NCI-H345 treated with DMSO at 0.1 percent for 48 hours (cell line): ENCODE results near the gene KLF3.

Experiments
- DNase-seq: peaks from one replicate; lab custom pipeline; 2025; ENCODE audit not compliant: unreplicated experiment; lab: John Stamatoyannopoulos, UW

KLF3 gene

DNA sequence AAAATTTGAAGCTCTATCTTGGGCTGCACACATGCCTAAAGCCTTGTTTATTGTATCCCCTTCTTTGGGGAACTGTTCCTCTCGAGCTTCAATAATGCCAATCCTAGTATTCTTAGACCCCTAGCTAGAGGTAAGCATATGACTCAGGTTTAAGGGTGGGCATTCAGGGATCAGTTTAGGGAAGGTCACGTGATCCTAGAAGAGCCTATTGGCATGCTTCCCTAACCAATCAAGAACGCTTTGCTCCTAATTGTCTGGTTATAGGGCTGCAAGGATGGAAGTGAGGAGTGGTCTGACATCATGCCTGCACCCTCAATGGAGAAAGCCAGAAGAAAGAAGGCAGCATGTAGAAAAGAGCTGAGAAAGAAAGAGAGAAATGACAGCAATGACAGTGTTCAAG is 71.9 kb downstream of the KLF3 start:
- no peak for DNase-seq

DNA sequence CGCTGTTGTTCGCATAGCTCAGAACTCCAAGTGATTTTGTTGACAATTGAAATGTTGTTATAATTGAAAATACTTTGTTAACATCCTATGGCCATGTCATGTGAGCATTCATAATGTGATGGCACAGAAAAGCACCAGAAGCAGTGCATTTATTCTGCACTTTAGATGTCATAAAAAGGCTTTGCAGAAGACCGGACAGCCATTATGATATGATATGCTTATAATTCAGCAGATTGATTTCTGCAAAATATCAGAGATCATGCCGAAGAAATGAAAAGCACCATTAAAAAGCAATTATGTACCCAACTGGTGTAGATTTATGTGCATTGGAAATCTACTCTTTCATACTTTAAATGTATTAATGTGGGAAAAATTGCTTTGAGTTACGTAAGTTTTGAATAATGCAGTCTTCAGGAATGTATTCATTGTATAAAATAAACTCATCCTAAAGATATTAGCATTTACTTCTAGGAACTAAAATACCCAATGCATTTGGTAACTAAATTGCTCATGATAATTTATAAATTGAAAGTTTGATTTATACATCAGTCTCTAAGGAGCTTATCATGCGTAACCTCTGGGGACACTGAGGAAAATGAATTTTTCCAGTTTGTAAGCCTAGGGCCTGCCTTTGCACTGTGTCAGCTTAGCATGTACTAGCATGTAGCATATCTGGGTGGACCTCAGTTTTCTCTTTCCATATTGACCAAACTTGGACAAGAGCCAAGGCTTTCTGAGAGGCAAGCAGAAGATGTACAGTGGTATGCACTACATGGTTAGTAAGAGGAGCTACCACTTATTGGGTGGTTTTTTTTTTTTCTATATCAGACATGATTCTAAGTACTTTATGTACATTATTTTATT is 75.2 kb downstream of the KLF3 start:
- DNase-seq: no peak

DNA sequence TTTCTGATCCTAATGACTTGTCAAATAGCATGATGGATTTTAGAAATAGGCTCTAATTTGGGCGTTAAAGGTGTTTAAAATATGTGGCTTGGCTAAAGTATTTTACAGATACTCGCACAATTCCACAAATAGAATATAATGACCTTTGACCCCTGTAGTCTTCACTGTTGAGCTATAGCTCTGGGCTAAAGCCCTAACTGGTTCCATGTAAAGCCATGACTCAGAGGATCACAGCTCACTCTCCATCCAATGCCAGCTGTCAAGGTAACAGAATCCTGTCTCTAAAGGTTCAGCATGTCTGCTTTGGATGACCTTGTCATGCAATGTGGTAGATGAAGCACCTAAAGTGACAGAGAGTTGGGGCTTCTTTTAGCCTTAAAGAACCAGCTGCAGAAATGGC is 76.3 kb downstream of the KLF3 start:
- no peak for DNase-seq

DNA sequence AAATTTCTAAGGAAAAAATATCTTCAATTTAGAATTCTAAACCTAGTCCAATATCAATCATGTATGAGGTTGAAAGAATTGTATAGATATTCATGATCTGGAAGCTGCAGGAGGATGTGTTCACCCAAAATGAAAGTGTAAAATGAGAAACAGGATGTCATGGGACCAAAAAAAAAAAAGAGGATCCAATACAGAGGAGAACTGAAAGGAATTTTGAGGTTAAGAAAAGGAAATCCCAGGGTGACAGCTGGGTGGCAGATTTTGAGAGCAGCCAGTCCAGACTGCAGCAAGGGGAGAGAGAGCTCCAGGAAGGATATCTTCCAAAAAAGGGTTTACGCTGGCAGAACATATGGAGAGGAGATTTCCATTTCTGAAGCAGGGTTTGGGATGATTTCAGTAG is 79.9 kb downstream of the KLF3 start:
- no peak for DNase-seq

DNA sequence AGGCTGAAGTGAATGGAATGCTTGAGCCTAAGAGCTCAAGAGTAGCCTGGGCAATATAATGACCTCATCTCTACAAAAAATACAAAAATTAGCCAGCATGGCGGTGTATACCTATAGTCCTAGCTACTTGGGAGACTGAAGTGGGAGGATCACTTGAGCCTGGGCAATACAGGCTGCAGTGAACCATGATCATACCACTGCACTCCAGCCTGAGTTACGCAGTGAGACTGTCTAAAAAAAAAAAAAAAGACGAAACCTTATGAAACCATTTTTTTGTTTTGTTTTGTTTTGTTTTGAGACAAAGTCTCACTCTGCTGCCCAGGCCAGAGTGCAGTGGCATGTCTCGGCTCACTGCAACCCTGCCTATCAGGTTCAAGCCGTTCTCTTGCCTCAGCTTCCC is 81.9 kb downstream of the KLF3 start:
- no peak for DNase-seq

DNA sequence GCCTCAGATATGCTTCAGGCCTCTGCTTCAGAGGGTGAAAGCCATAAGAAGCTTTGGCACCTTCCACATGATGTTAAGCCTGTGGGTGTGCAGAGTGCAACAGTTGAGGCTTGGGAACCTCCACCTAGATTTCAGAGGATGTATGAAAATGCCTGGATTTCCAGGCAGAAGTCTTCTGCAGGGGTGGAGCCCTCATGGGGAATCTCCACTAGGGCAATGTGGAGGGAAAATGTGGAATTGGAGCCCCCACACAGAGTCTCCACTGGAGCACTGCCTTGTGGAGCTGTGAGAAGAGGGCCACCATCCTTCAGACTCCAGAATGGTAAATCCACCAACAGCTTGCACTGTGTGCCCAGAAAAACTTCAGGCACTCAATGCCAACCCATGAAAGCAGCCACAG is 83.6 kb downstream of the KLF3 start:
- DNase-seq: no peak

GRCh38 chr4:38749336-38749735 is 85.3 kb downstream of the KLF3 start:
- no peak for DNase-seq
